Measurements from ENCODE around the gene GAN.

DNA sequence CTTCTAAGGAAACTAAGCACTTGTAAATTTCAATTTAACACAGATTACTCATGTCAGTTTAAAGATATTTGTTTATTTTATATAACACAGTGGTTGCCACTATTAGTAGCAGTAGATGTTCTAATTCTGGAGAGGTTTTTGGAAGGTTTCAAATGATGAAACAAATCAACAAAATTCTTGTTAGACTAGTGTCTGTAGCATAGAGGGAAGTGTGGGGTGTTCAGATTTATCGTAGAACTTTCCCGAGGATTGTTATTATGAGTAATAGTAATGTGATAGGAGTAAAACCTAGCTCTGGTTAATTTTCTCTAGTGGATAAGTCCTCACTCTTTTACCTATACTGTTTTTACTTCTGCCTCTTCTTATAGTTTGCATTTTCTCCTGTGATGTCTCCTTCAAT, 6.3 kb downstream of the GAN start:
- no peak for TF ChIP-seq POLR2AphosphoS5 (IDR thresholded peaks at IDR 0.05)
- TF ChIP-seq, protein P1, sequence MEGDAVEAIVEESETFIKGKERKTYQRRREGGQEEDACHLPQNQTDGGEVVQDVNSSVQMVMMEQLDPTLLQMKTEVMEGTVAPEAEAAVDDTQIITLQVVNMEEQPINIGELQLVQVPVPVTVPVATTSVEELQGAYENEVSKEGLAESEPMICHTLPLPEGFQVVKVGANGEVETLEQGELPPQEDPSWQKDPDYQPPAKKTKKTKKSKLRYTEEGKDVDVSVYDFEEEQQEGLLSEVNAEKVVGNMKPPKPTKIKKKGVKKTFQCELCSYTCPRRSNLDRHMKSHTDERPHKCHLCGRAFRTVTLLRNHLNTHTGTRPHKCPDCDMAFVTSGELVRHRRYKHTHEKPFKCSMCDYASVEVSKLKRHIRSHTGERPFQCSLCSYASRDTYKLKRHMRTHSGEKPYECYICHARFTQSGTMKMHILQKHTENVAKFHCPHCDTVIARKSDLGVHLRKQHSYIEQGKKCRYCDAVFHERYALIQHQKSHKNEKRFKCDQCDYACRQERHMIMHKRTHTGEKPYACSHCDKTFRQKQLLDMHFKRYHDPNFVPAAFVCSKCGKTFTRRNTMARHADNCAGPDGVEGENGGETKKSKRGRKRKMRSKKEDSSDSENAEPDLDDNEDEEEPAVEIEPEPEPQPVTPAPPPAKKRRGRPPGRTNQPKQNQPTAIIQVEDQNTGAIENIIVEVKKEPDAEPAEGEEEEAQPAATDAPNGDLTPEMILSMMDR (IDR thresholded peaks at IDR 0.05), result no peak

Data from gastroesophageal sphincter (tissue), 3 donors.